Vagina (tissue), 2 donors: ENCODE measurements around the gene WDR37.

Experiments
- CTCF ChIP-seq, 3 experiments: fragments of 450-650 bp in 2 of 3; fragments of 200-600 bp in 1 of 3; sonication (generic) in 1 of 3; IDR thresholded peaks; one replicate each; pipeline ENCODE4 v1.5.1; 2017 to 2019; ENCODE audit warnings: antibody characterized with exemption in 3 of 3, mild to moderate bottlenecking in 2 of 3, moderate library complexity in 2 of 3
- POLR2AphosphoS5 ChIP-seq, 2 donors: sonication (generic); formaldehyde crosslinking; IDR thresholded peaks; one replicate each; pipeline ENCODE4 v1.9.0; 2017; ENCODE audit warnings: antibody characterized with exemption in 2 of 2, mild to moderate bottlenecking in 2 of 2, low read depth in 1 of 2; ENCODE audit not compliant: insufficient read depth in 1 of 2

- TF ChIP-seq POLR2AphosphoS5 (IDR thresholded peaks at IDR 0.05; ENCODE audit: insufficient read depth in 1 of 2, low read depth in 1 of 2), result no peak
- TF ChIP-seq CTCF (IDR thresholded peaks at IDR 0.05), result no peak
These were observed 96.4 kb downstream of the WDR37 start for GRCh38 chr10:1152386-1153250.
